NCI-H524 treated with DMSO at 0.1 percent for 48 hours (cell line): ENCODE data around the gene MIEF2.

Experiments used
- DNase-seq: peaks from one replicate; lab custom pipeline; 2025; lab: John Stamatoyannopoulos, UW

MIEF2 gene

GRCh38 chr17:18235743-18236256, 24.7 kb upstream of the MIEF2 start:
- DNase-seq = no peak

GRCh38 chr17:18236494-18236893, 24.0 kb upstream of the MIEF2 start:
- DNase-seq = no peak

GRCh38 chr17:18237461-18237860, 23.0 kb upstream of the MIEF2 start:
- no peak for DNase-seq

DNA sequence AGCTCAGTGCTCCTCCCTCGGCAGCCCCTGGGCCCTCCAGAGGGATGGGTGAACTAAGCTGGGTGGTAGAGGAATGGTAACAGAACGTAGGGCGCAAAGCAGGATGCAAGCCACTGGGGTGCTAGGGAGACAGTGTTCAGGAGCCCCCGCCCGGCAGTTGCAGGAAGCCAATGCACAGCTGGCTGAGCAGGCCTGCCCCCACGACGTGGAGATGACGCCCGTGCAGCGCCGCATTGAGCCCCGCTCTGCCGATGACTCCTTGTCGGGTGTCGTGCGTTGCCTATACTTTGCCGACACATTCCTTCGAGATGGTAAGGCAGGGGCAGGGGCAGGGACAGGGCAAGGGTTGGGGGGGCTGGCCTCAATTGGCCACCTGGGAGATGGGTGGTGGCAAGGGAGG, 22.2 kb upstream of the MIEF2 start:
- DNase-seq = no peak

- DNase-seq = no peak
Observed at GRCh38 chr17:18240449-18240848, 20.0 kb upstream of the MIEF2 start.

DNA sequence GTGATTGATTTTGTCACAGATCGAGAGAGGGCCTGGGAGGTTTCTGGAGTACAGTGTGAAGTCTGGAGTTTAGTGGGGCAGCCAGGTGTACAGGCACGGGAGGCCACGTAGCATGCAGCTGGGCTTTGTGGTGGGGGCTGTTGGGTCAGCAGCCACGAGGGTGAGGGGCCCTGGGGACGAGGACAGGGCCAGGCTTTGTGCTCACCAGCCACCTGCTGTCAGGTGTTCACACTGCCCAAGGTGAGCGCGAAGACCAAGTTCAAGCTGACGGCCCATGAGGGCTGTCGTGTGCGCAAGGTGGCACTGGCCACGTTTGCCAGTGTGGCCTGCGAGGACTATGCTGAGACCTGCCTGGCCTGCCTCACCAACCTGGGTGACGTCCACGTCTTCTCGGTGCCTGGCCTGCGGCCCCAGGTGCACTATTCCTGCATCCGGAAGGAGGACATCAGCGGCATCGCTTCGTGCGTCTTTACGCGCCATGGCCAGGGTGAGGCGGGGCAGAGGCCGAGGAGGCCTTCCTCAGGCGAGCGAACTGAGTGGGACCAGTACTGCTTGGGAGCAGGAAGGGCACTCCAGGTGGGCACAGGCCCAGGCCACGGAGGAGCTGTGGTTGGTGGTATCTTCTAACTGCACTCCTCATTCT, 19.1 kb upstream of the MIEF2 start:
- DNase-seq = no peak

- no peak for DNase-seq
Observed at GRCh38 chr17:18245038-18245776, 15.3 kb upstream of the MIEF2 start.

- DNase-seq = no peak
Observed at GRCh38 chr17:18246109-18246725, 14.2 kb upstream of the MIEF2 start.

- DNase-seq = no peak
Observed at GRCh38 chr17:18246880-18247612, 13.4 kb upstream of the MIEF2 start.

DNA sequence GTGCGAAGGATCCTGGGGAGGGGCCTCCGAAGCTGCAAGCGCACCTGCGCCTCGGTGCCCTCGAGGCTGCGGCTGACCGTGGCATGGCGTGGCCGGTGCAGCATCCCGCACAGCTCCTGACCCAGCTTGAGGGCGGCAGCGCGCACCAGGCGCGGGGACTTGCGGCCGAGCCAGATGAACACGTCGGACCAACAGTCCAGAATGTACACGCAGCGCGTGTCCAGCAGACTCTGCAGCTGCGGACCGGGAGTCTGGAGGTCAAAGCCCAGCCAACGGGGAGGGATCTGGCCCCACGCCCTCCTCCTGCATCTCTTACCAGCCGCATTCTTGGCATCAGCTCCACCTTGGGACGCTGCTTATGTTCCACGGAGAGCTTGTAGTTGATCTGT, 12.9 kb upstream of the MIEF2 start:
- DNase-seq = no peak

DNA sequence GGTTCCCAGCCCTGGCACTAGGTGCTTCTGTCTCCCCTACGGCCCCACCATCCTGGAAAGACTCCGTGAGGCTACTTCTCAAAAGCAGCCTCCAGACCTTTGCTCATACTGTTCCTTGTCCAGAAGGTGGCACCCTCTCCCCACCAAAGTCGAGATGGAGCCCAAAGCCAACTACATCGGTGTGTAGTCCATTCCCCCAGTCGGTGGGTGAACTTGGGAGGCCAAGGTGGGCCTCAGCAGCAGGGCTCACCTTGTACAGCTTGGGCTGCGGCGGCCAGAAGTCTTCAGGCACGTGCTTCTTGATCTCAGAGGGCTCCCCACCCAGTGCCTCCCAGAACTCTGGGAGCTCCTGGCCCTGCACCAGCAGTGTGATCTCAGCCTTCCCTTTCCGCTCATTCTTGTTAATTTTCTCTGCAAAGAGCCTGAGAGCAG, 12.1 kb upstream of the MIEF2 start:
- DNase-seq = no peak

DNA sequence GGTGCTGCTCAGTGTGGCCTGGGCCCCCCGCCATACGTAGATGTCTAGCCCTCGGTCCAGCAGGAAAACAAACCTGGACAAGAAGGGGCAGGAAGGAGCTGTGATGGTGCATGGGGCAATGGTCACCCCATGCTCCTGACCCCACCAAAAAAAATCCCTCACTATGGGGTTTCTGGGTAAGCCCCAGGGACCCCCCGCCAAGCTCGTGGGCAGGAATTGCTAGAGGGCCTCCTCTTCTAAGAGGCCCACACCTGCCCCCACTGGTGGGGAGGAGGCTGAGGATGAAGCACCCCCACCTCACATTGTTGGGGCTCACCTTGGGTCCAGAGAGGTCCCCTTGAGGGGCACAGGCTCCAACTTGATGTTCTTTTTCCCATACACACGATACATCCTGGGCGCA, 11.7 kb upstream of the MIEF2 start:
- DNase-seq = no peak

- DNase-seq = no peak
Observed at GRCh38 chr17:18250259-18250658, 10.2 kb upstream of the MIEF2 start.

DNA sequence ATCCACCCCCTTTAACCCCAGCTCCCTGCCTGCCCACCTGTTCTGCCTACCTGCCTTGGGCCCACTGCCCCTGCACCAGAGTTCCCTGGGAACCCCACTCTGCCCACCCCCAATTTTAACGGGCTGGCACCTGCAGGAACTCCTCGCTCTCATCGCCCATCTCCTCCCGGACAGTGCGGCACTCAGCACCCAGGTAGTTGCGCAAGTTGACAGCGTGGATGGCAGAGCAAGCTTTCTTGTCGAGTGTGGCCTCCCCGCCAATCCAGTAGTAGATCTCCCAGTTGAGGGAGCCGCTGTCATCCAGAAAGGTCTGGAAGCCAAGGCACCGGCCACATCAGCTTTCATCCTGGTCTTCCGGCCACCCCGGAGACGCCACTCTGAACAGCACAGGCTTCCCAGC, 9.8 kb upstream of the MIEF2 start:
- DNase-seq = no peak

- DNase-seq = no peak
Observed at GRCh38 chr17:18251204-18251603, 9.3 kb upstream of the MIEF2 start.

DNA sequence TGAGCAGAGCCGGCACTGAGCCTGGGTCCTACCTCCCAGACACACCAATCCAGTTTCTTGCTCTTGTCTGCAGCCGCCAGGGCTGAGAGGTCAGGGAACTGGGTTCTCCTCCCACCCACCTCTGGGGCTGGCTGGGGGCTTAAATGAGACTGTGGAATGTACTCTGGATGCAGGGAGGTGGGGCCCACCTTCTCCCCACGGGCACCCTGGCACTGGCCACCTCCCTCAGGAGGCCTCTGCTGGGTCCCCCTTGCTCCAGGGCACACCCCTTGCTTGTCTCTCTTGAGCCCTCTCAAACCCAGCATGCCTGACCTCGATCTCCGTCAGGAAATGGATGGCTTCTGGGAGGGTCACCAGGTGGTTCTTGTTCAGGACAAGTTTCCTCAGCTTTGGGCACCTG, 8.3 kb upstream of the MIEF2 start:
- DNase-seq = no peak

DNA sequence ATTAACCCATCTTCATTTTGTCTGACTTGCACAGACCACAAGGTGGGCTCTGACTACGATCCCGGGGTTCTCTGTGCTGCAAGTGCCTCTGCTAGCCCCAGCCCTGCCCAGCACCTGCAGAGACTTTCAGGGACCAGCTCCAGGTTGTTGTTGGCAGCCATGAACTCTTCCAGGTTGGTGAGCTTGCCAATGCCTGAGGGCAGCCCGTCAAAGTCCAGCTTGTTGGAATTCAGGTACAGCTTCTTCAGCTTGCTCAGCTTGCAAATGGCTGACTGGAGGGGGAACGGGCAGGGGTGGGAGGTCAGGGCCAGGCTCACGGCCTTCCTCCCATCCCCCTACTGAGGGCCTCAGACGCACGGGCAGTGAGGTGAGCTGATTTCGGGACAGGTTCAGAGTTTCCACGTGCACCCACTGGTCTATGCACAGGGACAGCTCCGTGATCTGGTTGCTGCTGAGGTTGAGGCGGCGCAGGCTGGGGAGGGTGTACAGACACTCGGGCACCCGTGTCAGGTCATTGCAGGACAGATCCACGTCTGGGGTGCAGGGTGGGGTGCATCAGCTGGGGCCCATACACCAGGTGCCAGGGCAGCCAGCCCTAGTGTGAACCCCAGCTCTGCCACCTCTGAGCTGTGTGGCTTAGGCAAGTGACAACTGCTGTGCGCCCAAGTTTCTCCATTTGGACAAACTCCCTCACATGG, 7.1 kb upstream of the MIEF2 start:
- DNase-seq = no peak

DNA sequence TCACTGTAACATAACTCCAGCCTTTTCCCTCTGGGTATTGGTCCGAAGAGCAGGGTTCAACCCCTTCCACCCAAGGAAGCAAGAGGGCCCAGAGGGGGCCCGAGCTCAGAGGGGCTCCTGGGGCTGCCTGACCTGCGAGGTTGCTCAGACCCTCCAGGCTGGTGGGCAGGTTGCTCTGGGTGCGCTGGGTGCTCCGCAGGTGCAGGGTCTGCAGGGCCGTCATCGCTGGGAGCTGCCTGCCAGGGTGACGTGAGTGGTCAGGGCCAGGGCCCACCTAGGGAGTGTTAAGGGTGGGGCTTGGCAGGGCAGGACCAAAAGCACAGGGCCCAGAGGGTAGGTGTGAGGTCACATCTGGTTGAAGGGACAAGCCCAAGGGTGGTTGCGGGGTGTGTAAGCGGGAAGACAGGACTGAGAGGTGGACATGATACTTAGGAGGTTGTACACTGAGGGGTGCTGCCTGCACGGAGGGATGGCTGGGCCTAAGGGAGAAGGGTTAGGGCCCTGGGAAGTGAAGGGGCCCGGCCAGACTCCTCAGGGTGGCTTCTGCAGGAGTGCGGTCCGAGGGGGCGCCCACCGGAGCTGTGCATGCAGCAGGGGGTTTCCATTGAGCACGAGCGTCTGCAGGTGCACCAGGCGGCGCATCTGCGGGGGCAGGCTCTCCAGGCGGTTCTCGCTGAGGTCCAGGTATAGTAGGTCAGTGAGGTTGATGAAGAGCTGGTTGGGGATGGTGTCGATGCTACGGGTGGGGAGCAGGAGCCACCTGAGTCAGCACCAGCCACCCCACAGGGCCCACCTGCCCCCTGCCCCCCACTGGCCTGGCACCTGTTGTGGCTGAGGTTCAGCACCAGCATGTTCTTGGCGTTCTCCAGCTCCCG, 6.3 kb upstream of the MIEF2 start:
- no peak for DNase-seq

DNA sequence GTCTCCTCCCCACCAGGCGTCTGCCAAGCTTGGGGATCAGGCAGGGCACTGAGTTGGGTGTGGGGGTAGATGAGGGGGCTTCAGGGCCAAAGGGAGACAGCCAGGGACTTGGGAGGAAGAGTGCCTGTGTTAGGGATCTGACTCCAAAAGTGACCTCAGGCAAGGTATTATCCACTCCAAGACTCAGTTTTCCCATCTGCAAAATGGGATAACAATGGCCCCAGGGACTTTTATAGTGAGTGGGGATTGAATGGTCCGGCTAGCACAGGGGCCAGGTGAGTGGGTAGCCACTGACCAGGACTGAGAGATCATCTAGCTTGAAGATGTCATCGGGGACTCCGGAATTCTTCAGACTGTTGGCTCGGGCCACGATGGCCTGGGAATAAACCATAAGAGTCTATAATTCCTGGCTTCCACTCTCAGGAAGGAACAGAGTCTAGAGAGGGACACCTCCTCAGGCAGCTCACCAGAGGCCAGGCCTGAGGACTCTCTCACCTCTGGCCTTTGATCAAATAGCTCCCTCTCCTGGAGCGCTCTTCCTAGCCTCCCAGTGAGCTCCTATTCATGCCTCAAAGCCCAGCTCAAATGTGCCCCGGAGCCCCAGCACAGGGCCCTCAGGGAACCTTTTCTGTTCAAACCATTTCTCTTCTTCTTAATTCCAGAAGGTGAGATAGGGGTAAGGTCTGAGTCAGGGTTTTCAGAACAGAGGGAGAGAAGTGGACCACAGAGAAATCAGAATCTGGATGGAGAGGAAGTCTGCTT, 5.4 kb upstream of the MIEF2 start:
- no peak for DNase-seq

- no peak for DNase-seq
Observed at GRCh38 chr17:18256351-18256750, 4.1 kb upstream of the MIEF2 start.
